HEK293 (cell line): ENCODE data around the gene PTPRN2.

Source experiments
- CTCF ChIA-PET: fragments of 350-600 bp; formaldehyde crosslinking; extraction: SDS; loops from one replicate; lab custom pipeline; 2021; ENCODE audit warnings: antibody characterized with exemption; lab: Yijun Ruan, JAX
- POLR2A ChIA-PET: fragments of 300-600 bp; formaldehyde crosslinking; extraction: SDS; loops from one replicate; lab custom pipeline; 2020; ENCODE audit warnings: antibody characterized with exemption, inconsistent platforms; lab: Yijun Ruan, JAX
- H3K27ac ChIP-seq: fragments of 200-500 bp; sonication (Bioruptor generic); 2 replicates; pipeline ENCODE4 v1.5.1; 2014; ENCODE audit warnings: low read depth, low read length, control low read depth, inconsistent platforms; ENCODE audit errors: extremely low read depth
- H3K36me3 ChIP-seq, 2 experiments: fragments of 200-500 bp in 1 of 2; sonication (Bioruptor generic) in 1 of 2; 1 replicate in 1 of 2; 2 replicates in 1 of 2; pipeline ENCODE4 v1.5.1; 2014 to 2017; ENCODE audit warnings: inconsistent platforms in 2 of 2, low read length in 2 of 2; ENCODE audit not compliant: control insufficient read depth in 2 of 2, insufficient read depth in 1 of 2
- H3K4me1 ChIP-seq: fragments of 200-500 bp; sonication (Bioruptor generic); 2 replicates; pipeline ENCODE4 v1.5.1; 2014; ENCODE audit warnings: mild to moderate bottlenecking, low read length, inconsistent platforms; ENCODE audit not compliant: control insufficient read depth, insufficient read depth
- H3K4me3 ChIP-seq: 2 replicates; pipeline ENCODE4 v1.5.1; 2011; ENCODE audit warnings: low read depth, mild to moderate bottlenecking, control low read depth, low read length, moderate library complexity
- H3K9me3 ChIP-seq: fragments of 200-500 bp; sonication (Bioruptor generic); 2 replicates; pipeline ENCODE4 v1.5.1; 2014; ENCODE audit warnings: low read depth, low read length, inconsistent platforms; ENCODE audit not compliant: control insufficient read depth, insufficient read depth
- AEBP2 ChIP-seq: fragments of 450-650 bp; formaldehyde crosslinking; IDR thresholded peaks from 2 replicates; pipeline ENCODE4 v1.5.1; 2016; ENCODE audit warnings: missing biosample characterization, missing genetic modification characterization, borderline replicate concordance
- FEZF1 ChIP-seq: fragments of 450-650 bp; formaldehyde crosslinking; IDR thresholded peaks from 2 replicates; pipeline ENCODE4 v1.5.1; 2016; ENCODE audit warnings: missing biosample characterization, missing genetic modification characterization
- GLIS2 ChIP-seq: fragments of 450-650 bp; formaldehyde crosslinking; IDR thresholded peaks from 2 replicates; pipeline ENCODE4 v1.5.1; 2016; ENCODE audit warnings: missing biosample characterization, missing genetic modification characterization
- KLF10 ChIP-seq: fragments of 450-650 bp; IDR thresholded peaks from 2 replicates; pipeline ENCODE4 v1.5.1; 2018; ENCODE audit warnings: missing biosample characterization, mild to moderate bottlenecking, missing genetic modification characterization
- KLF7 ChIP-seq: fragments of 450-650 bp; formaldehyde crosslinking; IDR thresholded peaks from 2 replicates; pipeline ENCODE4 v1.5.1; 2016; ENCODE audit warnings: missing biosample characterization, missing genetic modification characterization, borderline replicate concordance
- MEIS1 ChIP-seq: sonication (generic); formaldehyde crosslinking; IDR thresholded peaks from 2 replicates; pipeline ENCODE4 v1.8.1; 2022; ENCODE audit warnings: missing genetic modification reagents, mild to moderate bottlenecking, borderline replicate concordance
- ZNF24 ChIP-seq: fragments of 450-650 bp; formaldehyde crosslinking; IDR thresholded peaks from 2 replicates; pipeline ENCODE4 v1.5.1; 2016; ENCODE audit warnings: missing biosample characterization, missing genetic modification characterization
- ZNF280D ChIP-seq: fragments of 450-650 bp; formaldehyde crosslinking; IDR thresholded peaks from 2 replicates; pipeline ENCODE4 v1.5.1; 2016; ENCODE audit warnings: missing biosample characterization, missing genetic modification characterization
- ZNF302 ChIP-seq: fragments of 450-650 bp; formaldehyde crosslinking; IDR thresholded peaks from 2 replicates; pipeline ENCODE4 v1.5.1; 2016; ENCODE audit warnings: missing biosample characterization, missing genetic modification characterization, low read depth
- ZNF311 ChIP-seq: fragments of 450-650 bp; formaldehyde crosslinking; IDR thresholded peaks from 2 replicates; pipeline ENCODE4 v1.5.1; 2017; ENCODE audit warnings: missing biosample characterization, missing genetic modification characterization, borderline replicate concordance
- ZNF366 ChIP-seq: fragments of 450-650 bp; formaldehyde crosslinking; conservative IDR thresholded peaks from 2 replicates; pipeline ENCODE4 v1.5.1; 2016; ENCODE audit warnings: missing biosample characterization, missing genetic modification characterization
- ZNF433 ChIP-seq: fragments of 450-650 bp; formaldehyde crosslinking; IDR thresholded peaks from 2 replicates; pipeline ENCODE4 v1.5.1; 2016; ENCODE audit warnings: missing biosample characterization, missing genetic modification characterization, low read depth
- ZNF521 ChIP-seq: fragments of 450-650 bp; formaldehyde crosslinking; IDR thresholded peaks from 2 replicates; pipeline ENCODE4 v1.5.1; 2017; ENCODE audit warnings: missing biosample characterization, mild to moderate bottlenecking, missing genetic modification characterization
- ZNF555 ChIP-seq: fragments of 450-650 bp; formaldehyde crosslinking; conservative IDR thresholded peaks from 2 replicates; pipeline ENCODE4 v1.5.1; 2017; ENCODE audit warnings: missing biosample characterization, mild to moderate bottlenecking, missing genetic modification characterization, inconsistent platforms
- ZNF768 ChIP-seq: fragments of 450-650 bp; formaldehyde crosslinking; IDR thresholded peaks from 2 replicates; pipeline ENCODE4 v1.5.1; 2018; ENCODE audit warnings: missing biosample characterization, mild to moderate bottlenecking, missing genetic modification characterization
- ZNF776 ChIP-seq: fragments of 450-650 bp; formaldehyde crosslinking; IDR thresholded peaks from 2 replicates; pipeline ENCODE4 v1.5.0; 2017; ENCODE audit warnings: missing biosample characterization, missing genetic modification characterization, borderline replicate concordance
- ZNF837 ChIP-seq: fragments of 450-650 bp; formaldehyde crosslinking; IDR thresholded peaks from 2 replicates; pipeline ENCODE4 v1.5.1; 2016; ENCODE audit warnings: missing biosample characterization, missing genetic modification characterization
- ZNF843 ChIP-seq: fragments of 450-650 bp; formaldehyde crosslinking; IDR thresholded peaks from 2 replicates; pipeline ENCODE4 v1.5.1; 2016; ENCODE audit warnings: missing biosample characterization, missing genetic modification characterization
- ZSCAN30 ChIP-seq: fragments of 450-650 bp; IDR thresholded peaks from 2 replicates; pipeline ENCODE4 v1.5.1; 2018; ENCODE audit warnings: missing biosample characterization, mild to moderate bottlenecking, missing genetic modification characterization, moderate library complexity
- ZSCAN5A ChIP-seq: fragments of 450-650 bp; formaldehyde crosslinking; IDR thresholded peaks from 2 replicates; pipeline ENCODE4 v1.5.1; 2016; ENCODE audit warnings: missing biosample characterization, missing genetic modification characterization
- TF ChIP-seq, protein P1 (sequence below): fragments of 450-650 bp; formaldehyde crosslinking; IDR thresholded peaks from 2 replicates; pipeline ENCODE4 v1.5.1; 2017; ENCODE audit warnings: missing biosample characterization, missing genetic modification characterization
- TF ChIP-seq, protein P2 (sequence below): fragments of 450-650 bp; formaldehyde crosslinking; IDR thresholded peaks from 2 replicates; pipeline ENCODE4 v1.5.1; 2016; ENCODE audit warnings: missing biosample characterization, missing genetic modification characterization
- TF ChIP-seq, protein P3 (sequence below): fragments of 450-650 bp; formaldehyde crosslinking; IDR thresholded peaks from 2 replicates; pipeline ENCODE4 v1.5.1; 2016; ENCODE audit warnings: missing biosample characterization, missing genetic modification characterization

The PTPRN2 gene

GRCh38 chr7:158388928-158389327, 198.7 kb downstream of the PTPRN2 start:
- H3K27ac ChIP-seq, result no peak overlapping the region
- ChIA-PET POLR2A (no interaction called here), CTCF (no interaction called here)
- H3K36me3 ChIP-seq, result no peaks in the 10 kb centered on the region
- no peaks in the 10 kb centered on the region for H3K9me3 ChIP-seq
- H3K4me3 ChIP-seq, result no peak overlapping the region
- no peak for TF ChIP-seq ZNF24 (tag by site-specific recombination)
- no peak for TF ChIP-seq MEIS1 (CRISPR knock-in tag)
- TF ChIP-seq, protein P1, sequence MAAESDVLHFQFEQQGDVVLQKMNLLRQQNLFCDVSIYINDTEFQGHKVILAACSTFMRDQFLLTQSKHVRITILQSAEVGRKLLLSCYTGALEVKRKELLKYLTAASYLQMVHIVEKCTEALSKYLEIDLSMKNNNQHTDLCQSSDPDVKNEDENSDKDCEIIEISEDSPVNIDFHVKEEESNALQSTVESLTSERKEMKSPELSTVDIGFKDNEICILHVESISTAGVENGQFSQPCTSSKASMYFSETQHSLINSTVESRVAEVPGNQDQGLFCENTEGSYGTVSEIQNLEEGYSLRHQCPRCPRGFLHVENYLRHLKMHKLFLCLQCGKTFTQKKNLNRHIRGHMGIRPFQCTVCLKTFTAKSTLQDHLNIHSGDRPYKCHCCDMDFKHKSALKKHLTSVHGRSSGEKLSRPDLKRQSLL (tag by site-specific recombination), result no peak
- TF ChIP-seq, protein P2, sequence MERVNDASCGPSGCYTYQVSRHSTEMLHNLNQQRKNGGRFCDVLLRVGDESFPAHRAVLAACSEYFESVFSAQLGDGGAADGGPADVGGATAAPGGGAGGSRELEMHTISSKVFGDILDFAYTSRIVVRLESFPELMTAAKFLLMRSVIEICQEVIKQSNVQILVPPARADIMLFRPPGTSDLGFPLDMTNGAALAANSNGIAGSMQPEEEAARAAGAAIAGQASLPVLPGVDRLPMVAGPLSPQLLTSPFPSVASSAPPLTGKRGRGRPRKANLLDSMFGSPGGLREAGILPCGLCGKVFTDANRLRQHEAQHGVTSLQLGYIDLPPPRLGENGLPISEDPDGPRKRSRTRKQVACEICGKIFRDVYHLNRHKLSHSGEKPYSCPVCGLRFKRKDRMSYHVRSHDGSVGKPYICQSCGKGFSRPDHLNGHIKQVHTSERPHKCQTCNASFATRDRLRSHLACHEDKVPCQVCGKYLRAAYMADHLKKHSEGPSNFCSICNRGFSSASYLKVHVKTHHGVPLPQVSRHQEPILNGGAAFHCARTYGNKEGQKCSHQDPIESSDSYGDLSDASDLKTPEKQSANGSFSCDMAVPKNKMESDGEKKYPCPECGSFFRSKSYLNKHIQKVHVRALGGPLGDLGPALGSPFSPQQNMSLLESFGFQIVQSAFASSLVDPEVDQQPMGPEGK (tag by site-specific recombination), result no peak
- no peak for TF ChIP-seq ZNF311 (tag by site-specific recombination)
- no peak for TF ChIP-seq ZNF280D
- no peak for TF ChIP-seq ZNF843 (tag by site-specific recombination)
- TF ChIP-seq, protein P3, sequence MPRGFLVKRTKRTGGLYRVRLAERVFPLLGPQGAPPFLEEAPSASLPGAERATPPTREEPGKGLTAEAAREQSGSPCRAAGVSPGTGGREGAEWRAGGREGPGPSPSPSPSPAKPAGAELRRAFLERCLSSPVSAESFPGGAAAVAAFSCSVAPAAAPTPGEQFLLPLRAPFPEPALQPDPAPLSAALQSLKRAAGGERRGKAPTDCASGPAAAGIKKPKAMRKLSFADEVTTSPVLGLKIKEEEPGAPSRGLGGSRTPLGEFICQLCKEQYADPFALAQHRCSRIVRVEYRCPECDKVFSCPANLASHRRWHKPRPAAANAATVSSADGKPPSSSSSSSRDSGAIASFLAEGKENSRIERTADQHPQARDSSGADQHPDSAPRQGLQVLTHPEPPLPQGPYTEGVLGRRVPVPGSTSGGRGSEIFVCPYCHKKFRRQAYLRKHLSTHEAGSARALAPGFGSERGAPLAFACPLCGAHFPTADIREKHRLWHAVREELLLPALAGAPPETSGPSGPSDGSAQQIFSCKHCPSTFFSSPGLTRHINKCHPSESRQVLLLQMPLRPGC (tag by site-specific recombination), result no peak
- no peaks in the 10 kb centered on the region for H3K4me1 ChIP-seq

GRCh38 chr7:158388072-158388471, 199.6 kb downstream of the PTPRN2 start:
- CTCF ChIA-PET, result interaction anchor here (0.5 to 0.6 kb wide), 2 partner anchors 12 to 164 kb away, joined by 3 read pairs; no protein-coding TSS in a partner anchor
- no peaks in the 10 kb centered on the region for H3K4me1 ChIP-seq

More at GRCh38 chr7:158388072-158388471, 199.6 kb downstream of the PTPRN2 start:
- H3K9me3 ChIP-seq, result no peaks in the 10 kb centered on the region
- POLR2A ChIA-PET, result no interaction called here
- TF ChIP-seq GLIS2, result no peak
- TF ChIP-seq ZNF776 (tag by site-specific recombination), result no peak
- TF ChIP-seq ZNF837 (tag by site-specific recombination), result no peak
- TF ChIP-seq AEBP2 (tag by site-specific recombination), result no peak
- no peak for TF ChIP-seq KLF7
- TF ChIP-seq ZNF366 (tag by site-specific recombination), result no peak
- TF ChIP-seq ZSCAN5A (tag by site-specific recombination), result no peak
- no peak for TF ChIP-seq ZNF521 (tag by site-specific recombination)
- TF ChIP-seq ZNF302 (tag by site-specific recombination), result no peak
- no peak for TF ChIP-seq ZNF433
- TF ChIP-seq ZNF768 (tag by site-specific recombination), result no peak
- no peak for TF ChIP-seq ZNF555 (tag by site-specific recombination)
- TF ChIP-seq KLF10, result no peak
- no peak for TF ChIP-seq ZSCAN30 (tag by site-specific recombination)
- TF ChIP-seq FEZF1 (tag by site-specific recombination), result no peak
- TF ChIP-seq, all 188 proteins: peak for 0
- no peaks in the 10 kb centered on the region for H3K36me3 ChIP-seq
- no peak overlapping the region for H3K27ac ChIP-seq
- H3K4me3 ChIP-seq, result no peak overlapping the region
